GM19193 (cell line): Measurements from ENCODE around the gene DALRD3.

Source experiments
- POLR2A ChIP-seq: IDR thresholded peaks from 4 replicates; pipeline ENCODE4 v1.6.1; 2011; ENCODE audit not compliant: insufficient read depth, insufficient read length; ENCODE audit errors: extremely low read depth

Gene DALRD3, protein sequence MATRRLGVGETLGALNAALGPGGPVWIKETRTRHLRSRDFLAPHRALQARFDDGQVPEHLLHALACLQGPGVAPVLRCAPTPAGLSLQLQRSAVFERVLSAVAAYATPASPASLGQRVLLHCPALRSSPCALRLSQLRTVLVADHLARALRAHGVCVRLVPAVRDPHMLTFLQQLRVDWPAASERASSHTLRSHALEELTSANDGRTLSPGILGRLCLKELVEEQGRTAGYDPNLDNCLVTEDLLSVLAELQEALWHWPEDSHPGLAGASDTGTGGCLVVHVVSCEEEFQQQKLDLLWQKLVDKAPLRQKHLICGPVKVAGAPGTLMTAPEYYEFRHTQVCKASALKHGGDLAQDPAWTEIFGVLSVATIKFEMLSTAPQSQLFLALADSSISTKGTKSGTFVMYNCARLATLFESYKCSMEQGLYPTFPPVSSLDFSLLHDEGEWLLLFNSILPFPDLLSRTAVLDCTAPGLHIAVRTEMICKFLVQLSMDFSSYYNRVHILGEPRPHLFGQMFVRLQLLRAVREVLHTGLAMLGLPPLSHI

DNA sequence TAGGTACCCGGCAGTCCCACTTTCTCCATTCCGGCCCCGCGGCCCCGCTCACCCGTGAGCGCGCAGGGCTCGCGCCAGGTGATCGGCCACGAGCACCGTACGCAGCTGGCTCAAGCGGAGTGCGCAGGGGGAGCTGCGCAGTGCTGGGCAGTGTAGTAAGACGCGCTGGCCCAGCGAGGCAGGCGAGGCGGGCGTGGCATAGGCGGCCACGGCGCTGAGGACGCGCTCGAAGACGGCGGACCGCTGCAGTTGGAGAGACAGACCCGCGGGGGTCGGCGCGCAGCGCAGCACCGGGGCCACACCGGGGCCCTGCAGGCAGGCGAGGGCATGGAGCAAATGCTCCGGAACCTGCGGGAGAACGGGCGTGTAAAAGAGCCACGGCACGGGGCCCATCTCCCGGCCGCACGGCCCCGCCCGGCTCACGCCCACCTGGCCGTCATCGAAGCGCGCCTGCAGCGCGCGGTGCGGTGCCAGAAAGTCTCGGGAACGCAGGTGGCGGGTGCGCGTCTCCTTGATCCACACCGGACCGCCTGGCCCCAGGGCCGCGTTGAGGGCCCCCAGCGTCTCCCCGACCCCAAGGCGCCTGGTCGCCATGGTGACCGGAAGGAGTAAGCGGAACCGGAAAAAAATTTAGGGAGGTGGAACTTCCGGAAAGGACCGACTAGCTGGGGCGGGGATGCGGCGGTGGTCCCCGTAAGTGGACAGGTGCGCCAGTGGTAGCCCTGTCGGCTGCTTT lies at the start of gene DALRD3:
Gene DALRD3 (minus strand): TSS at position 610 of the 736 bp plus-strand sequence. CDS start 16 bp downstream, at position 594.
- TF ChIP-seq POLR2A = peak; percentile 66

DNA sequence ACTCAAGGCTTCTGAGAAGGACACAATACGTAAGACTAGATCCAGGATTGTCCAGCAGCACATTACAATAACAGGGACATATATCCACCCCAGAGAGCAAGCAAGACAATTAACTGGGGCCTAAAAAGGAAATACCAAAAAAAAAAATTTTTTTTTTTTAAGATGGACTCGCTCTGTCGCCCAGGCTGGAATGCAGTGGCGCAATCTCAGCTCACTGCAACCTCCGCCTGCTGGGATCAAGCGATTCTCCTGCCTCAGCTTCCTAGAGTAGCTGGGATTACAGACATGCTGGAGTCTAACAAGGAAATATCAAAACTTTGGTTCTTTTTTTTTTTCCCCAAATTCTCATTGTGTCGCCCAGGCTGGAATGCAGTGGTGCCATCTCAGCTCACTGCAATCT lies 39.6 kb upstream of the DALRD3 start:
- no peak for TF ChIP-seq POLR2A

DNA sequence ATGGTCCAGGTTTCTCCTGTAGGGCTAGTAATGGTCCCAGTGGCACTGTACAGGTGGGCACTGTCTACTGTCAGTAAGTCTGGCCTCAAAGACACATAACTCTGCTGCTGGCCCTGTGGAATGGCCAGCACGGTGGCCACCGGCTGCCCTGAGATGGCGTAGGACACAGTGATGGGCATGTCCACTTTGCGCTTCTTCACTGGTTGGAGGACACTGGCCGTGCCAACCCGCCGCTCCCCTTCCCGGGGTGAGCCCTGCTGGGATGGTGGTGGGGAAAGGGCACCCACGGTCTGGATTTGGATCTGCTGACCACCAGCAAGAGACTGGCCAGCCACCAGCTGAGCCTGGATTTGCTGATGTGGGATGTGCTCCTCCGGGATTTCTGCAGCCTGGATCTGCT lies 38.9 kb upstream of the DALRD3 start:
- TF ChIP-seq POLR2A = no peak

DNA sequence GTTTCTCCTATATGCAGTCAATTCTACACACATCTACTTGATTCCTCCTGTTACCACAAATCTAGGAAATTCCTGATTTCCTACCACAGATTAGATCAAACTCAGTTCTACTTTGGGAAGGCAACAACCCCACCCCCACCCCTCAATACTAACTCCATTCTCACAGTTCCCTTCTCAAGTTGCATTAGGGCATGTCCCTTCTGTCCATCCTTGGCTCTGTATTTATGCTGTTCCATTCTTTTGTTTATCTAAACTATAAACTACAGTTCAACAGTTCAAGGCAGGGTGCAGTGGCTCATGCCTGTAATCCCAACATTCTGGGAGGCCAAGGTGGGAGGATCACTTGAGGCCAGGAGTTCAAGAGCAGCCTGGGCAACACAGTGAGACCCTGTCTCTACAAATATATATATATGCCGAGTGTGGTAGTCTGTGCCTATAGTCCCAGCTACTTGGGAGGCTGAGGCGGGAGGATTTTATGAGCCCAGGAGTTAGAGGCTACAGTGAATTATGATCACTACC lies 36.0 kb upstream of the DALRD3 start:
- TF ChIP-seq POLR2A = no peak

DNA sequence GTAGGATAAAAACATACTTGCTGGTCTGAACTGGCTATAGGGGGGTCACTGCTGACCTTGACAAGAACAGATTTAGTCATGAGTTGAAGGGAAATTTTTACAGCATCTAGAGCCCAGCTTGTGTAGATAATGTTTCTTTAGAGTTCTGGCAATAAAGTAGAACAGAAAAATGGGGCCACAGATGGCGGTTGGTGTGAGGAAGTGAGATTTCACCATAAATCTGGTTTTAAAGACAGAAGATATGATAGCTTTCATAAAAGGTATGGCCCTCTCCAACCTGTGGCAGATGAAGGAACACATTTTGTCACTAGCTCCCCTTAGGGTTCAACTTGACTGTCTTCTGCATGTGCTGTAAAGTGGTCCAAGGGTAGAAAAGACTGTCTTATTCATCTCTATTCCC lies 35.2 kb upstream of the DALRD3 start:
- TF ChIP-seq POLR2A = no peak

DNA sequence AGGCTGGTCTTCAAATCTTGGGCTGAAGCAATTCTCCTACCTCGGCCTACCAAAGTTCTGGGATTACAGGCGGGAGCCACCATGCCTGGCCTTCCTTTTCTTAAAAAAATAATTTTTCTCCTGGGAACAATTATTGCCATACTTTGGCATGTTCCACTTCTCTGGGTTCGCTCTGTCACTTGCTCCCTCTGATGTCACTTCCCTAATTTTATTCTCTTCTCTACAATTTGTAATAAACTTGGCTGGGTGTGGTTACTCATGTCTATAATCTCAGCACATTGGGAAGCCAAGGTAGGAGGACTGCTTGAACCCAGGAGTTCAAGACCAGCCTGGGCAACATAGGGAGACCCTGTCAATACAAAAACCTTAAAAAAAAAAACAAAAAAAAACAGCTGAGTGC lies 16.9 kb upstream of the DALRD3 start:
- no peak for TF ChIP-seq POLR2A

DNA sequence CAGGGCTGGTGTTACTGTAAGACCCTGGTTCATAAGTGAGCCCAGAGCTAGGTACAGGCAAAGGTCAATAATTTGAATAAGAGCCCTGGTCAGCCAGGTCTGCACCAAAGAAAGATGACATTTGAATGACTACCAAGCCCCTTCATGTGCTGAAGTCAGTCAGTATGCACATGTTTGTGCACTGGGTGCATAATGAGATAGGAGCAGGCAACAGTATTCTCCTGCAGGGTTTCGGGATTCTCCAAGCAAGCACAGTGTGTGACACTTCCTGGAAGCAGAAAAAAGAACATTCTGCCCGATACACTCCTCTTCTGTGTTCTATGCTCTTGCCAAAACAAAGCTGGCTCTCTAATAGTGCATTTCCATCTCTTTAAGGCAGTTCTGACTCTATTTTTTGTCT lies 16.3 kb upstream of the DALRD3 start:
- no peak for TF ChIP-seq POLR2A

DNA sequence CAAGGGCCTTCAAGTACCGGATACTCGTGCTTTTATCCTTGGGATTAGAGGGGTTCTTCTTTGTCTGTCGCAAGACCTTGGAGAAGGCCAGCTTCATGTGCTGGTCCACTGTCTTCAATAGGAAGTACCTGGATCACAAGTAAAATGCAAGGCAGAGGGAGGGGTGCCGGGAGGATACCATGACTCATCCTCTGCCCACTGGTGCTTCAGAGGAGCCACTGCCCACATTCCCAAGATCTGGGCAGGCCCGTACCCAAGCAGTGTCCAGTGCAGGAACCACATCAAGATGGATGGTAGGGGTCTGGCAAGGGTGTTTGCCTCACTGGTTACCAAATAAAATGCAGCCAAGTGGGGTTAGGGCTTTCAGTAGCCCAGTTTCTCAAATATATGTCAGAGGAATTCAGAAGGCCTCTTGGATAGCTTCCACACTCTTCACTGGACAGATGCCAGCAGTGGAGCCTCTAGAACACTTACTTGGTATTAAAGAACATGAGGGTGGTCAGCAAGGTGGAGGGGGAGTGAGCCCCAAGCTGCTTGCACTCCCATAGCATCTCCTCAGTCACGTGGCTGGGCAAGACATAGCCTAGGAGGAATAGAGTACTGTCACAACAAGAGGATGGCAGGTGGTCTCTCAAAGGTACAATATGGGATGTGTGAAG lies 14.4 kb upstream of the DALRD3 start:
- TF ChIP-seq POLR2A = no peak

DNA sequence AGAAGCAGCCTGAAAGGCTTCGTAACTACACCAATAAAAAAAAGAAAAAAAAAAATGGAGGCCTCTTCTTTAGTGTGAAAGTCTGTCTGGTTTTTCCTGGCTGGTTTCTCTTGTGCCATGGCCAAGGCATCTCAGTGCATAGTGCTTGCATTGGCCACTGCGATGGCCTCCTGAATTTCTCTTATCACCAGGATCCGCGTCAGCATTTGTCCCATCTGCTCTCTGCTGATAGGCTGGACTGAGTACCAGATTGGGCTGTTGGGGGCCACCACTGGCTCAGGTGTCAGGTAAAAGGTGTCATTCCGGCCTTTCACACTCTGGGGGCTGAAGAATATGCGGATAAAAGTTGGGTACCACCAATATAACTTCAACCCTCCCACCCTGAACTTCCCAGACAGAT lies 11.9 kb upstream of the DALRD3 start:
- no peak for TF ChIP-seq POLR2A

DNA sequence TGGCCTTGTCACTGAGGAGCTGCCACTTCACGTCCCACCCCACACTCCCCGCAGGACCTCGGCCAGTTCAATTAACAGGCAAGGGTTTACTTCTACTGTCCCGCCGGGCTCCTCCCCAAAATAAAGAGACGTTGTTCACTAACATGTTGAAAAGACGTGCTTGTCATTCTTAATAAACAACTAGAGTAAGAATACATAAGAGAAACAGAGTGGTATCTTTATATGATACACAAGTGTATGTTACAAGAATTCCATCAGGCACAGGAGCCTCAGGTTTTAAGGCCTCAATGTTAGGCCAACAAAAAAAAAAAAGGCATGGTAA lies 11.1 kb upstream of the DALRD3 start:
- no peak for TF ChIP-seq POLR2A

DNA sequence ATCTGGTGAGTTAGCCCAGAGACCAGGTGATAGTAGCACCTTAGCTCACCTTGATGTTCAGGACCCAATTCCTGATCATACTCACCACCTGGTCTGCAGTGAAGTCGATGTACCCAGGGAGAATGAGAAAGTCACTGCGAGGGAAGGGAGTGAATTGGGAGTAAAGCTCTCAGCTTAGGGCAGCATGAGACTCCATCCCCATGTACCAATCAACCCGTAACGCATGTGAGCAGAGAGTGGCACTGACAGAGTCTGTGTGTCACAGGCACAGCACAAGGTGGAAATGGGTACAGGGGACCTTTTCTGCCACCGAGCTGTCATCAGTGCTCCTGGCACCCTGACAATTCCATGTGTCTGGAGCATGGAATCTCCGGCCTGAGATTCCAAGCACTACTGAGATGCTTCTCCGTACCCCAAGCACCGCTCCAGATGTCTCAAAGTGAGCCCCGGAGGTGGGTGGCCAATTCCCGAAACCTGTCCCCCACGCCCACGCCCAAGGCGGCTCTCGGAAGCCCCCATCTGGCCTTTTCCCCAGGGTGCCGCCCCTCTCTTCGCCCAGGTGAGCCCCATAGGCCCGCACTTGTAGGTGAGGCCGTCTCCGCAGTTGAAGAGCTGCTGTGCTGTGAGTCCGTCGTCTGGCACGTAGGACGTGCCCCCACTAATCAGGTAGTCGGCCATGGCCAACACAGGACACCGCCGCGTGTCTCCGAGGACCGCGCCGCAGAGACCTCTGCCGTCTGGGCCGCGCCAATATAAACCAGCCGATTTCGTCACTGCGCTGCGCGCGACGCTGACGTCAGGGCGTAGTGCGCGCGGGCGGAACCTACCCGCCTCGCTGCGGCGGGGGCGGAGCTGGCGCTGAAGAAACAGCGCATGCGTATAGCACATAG lies 10.5 kb upstream of the DALRD3 start, which contains the start of gene IMPDH2:
Gene IMPDH2 (minus strand): TSS at position 726 of the 890 bp plus-strand sequence. CDS start 48 bp downstream, at position 678.
- TF ChIP-seq POLR2A = peak; percentile 99

DNA sequence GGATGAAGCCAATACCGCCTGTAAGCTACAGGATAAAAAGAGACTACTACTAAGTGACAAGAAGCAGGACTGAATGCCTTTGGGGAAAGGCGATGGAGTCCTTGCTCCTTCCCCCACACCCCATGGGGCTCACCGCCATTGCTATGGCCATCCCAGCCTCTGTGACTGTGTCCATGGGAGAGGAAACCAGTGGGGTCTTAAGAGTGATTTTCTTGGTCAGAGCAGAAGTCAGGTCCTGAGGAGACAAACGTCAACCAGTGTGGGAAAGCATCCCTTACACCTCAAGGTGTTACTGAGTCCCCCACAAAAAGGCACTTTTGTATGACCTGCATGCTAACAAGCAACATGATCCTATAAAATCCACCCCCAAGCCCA lies 9.9 kb upstream of the DALRD3 start:
- TF ChIP-seq POLR2A = no peak

DNA sequence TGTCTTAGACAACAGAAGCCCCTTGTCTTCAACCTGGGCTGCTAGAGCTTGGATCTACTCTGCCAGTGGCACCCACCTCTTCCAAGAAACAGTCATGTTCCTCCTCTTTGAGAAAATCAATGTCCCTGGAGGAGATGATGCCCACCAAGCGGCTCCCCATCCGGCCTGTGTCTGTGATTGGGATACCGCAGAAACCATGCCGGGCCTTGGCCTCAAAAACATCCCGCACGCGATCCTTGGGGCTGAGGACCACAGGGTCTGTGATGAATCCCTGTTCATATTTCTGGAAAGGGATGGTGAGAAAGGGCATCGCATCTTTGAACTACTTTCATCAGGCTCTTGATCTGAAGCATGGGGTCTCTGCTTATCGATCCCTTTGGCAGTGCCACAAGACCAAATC lies 9.3 kb upstream of the DALRD3 start:
- peak; percentile 19 for TF ChIP-seq POLR2A

DNA sequence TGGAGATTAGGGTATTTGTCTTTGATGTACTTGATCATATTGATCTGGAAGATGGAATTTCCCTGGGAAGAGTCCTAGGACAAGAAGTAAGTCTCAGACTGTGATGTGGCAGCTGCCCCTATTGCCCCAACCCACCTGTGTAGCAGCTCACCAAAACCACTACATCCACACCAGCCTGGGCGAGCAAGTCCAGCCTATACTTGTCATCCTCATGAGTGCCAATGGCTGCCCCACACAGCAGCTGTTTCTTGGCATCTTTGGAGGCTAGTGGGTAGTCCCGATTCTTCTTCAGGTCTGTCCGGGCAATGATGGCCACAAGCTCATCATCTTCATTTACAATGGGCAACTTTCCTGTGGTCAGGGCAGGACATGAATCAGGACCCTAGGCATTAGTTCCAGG lies 8.2 kb upstream of the DALRD3 start:
- peak; percentile 26 for TF ChIP-seq POLR2A

DNA sequence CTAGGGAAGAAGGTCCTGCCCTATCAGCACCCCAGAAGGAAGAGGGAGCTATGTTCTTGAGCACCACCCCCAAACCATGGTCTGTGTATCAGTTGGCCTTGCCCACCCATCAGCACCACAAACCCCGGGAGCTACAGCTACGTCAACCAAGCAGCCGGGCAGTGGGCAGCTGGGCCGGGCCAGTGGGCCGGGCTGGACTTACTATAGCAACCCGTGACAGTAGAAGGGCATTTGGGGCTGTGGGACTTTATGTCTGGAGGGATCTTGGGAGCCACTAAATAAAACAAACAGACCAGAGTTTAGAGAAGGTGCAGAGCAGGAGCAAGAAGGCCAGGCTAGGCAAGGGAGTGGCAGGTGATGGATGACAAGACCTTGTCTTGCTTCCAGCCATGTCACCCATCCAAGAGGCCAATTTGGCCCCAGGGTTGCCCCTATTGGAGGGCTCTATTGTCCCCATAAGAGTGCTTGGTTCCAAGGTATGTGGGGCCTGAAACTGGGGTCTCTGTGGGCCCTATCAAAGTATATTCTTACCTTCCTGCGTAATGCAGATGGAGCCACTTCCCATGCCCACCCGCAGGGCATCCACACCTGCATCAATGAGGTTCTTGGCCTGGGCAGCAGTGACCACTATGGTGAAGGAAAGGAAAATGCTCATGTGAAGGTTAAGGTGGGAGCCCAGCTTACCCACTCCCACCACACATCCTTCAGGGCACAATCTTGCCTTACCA lies 7.6 kb upstream of the DALRD3 start:
- peak; percentile 18 for TF ChIP-seq POLR2A
